Left ventricle myocardium inferior (tissue), 1 donor: ENCODE results near the gene UNC13B. TPM values are rescaled to one million over a fixed set of nuclear protein-coding genes. Genes with fewer than 3 reads are reported as not detected.
A peak's percentile ranks its signal among the peaks of the same experiment; 100 is the strongest.

Experiments used
- DNase-seq: peaks from one replicate; pipeline ENCODE4 v3.0.0-alpha.2; 2020
- H3K27ac ChIP-seq: fragments of 200-600 bp; replicated peaks from 2 replicates; pipeline ENCODE4 v1.8.0; 2021
- H3K27me3 ChIP-seq: fragments of 200-600 bp; 2 replicates; pipeline ENCODE4 v1.8.0; 2021; ENCODE audit warnings: low read depth
- H3K36me3 ChIP-seq: fragments of 200-600 bp; 2 replicates; pipeline ENCODE4 v1.8.0; 2021
- H3K4me1 ChIP-seq: fragments of 200-600 bp; 2 replicates; pipeline ENCODE4 v1.8.0; 2021
- H3K4me3 ChIP-seq: fragments of 200-600 bp; 2 replicates; pipeline ENCODE4 v1.8.0; 2021; ENCODE audit warnings: mild to moderate bottlenecking, moderate library complexity
- H3K9me3 ChIP-seq: fragments of 200-600 bp; replicated peaks from 2 replicates; pipeline ENCODE4 v1.8.0; 2021
- CTCF ChIP-seq: fragments of 200-600 bp; IDR thresholded peaks from 2 replicates; pipeline ENCODE4 v1.8.0; 2021; ENCODE audit warnings: antibody characterized with exemption, mild to moderate bottlenecking, borderline replicate concordance
- intact Hi-C: fragments of 100-400 bp; cut with micrococcal nuclease; formaldehyde crosslinking; loops from one replicate; pipeline ENCODE4 v1.11.0; 2022
- total RNA-seq: library from RNA; stranded (reverse); fragmentation: NEBNext Ultra II Directional; extraction: Animal tissue kit (Norgen Biotek cat#: 25700); gene quantifications from one replicate; pipeline ENCODE4 v1.2.1, GENCODE V29; 2021
- donor health status: DM: no; HTN: yes; CAD: no; lungs with severe emphysema.

Gene UNC13B
- total RNA-seq, 1 donor from 2014 or later: 21.6 TPM

- H3K27ac ChIP-seq: no peak overlapping the region
- peaks cover 11% of the 10 kb centered on the region for H3K36me3 ChIP-seq
- H3K9me3 ChIP-seq: peaks cover 82% of the 10 kb centered on the region
- no peak overlapping the region for H3K4me3 ChIP-seq
- intact Hi-C loops: no loop called here
- no peak for DNase-seq
- TF ChIP-seq CTCF: no peak
- no peaks in the 10 kb centered on the region for H3K4me1 ChIP-seq
- H3K27me3 ChIP-seq: no peaks in the 10 kb centered on the region
Measured at GRCh38 chr9:35203528-35203927, 41.7 kb downstream of the UNC13B start.

- Histone ChIP-seq H3K27me3 (no peaks in the 10 kb centered on the region), H3K4me1 (no peaks in the 10 kb centered on the region), H3K36me3 (peaks cover 11% of the 10 kb centered on the region), H3K9me3 (peaks cover 69% of the 10 kb centered on the region), H3K4me3 (no peak overlapping the region), H3K27ac (no peak overlapping the region)
- TF ChIP-seq CTCF: no peak
- DNase-seq: no peak
- intact Hi-C loops: no loop called here
Measured at GRCh38 chr9:35205340-35205739, 43.5 kb downstream of the UNC13B start.

- Histone ChIP-seq H3K36me3 (no peaks in the 10 kb centered on the region), H3K9me3 (peaks cover 9% of the 10 kb centered on the region), H3K27ac (no peak overlapping the region), H3K4me3 (no peak overlapping the region), H3K4me1 (peaks cover 13% of the 10 kb centered on the region), H3K27me3 (no peaks in the 10 kb centered on the region)
- intact Hi-C loops: no loop called here
- no peak for DNase-seq
- TF ChIP-seq CTCF: no peak
Measured at GRCh38 chr9:35211854-35212253, 50.0 kb downstream of the UNC13B start.

GRCh38 chr9:35220659-35221338, 59.0 kb downstream of the UNC13B start:
- TF ChIP-seq CTCF: no peak
- Histone ChIP-seq H3K27me3 (no peaks in the 10 kb centered on the region), H3K27ac (peak overlapping the region; percentile 67), H3K4me3 (peak overlapping the region; percentile 29), H3K9me3 (peaks cover 34% of the 10 kb centered on the region), H3K4me1 (peaks cover 13% of the 10 kb centered on the region), H3K36me3 (no peaks in the 10 kb centered on the region)
- DNase-seq: no peak
- intact Hi-C loops: no loop called here

GRCh38 chr9:35225677-35226076, 63.9 kb downstream of the UNC13B start:
- peaks cover 38% of the 10 kb centered on the region for H3K4me1 ChIP-seq
- no peak overlapping the region for H3K27ac ChIP-seq
- H3K4me3 ChIP-seq: no peak overlapping the region
- intact Hi-C loops: no loop called here
- peaks cover 25% of the 10 kb centered on the region for H3K9me3 ChIP-seq
- no peaks in the 10 kb centered on the region for H3K27me3 ChIP-seq
- DNase-seq: no peak
- H3K36me3 ChIP-seq: no peaks in the 10 kb centered on the region
- TF ChIP-seq CTCF: no peak
